ENCODE measurements around the gene FARSA. TPM values are rescaled to one million over a fixed set of nuclear protein-coding genes. Genes with fewer than 3 reads are reported as not detected.
A peak's percentile ranks its signal among the peaks of the same experiment; 100 is the strongest.
"Not testable (repeated sequence)": the region's sequence is repeated elsewhere in the genome, so short reads cannot be mapped to it uniquely, and the experiment has no call there.

Gene FARSA
- total RNA-seq, 2 donors from 2014 or later = 42.4 to 61.2 TPM

GRCh38 chr19:12913851-12914690, 19.4 kb downstream of the FARSA start:
- DNase-seq (peak in 1 of 2 donors; percentile 34), ATAC-seq (no peak)
- intact Hi-C loops (cut with DNase I, micrococcal nuclease) = no loop called here

- DNase-seq = peak; percentile 48 to 75
Measured at GRCh38 chr19:12913011-12913561, 20.4 kb downstream of the FARSA start.

GRCh38 chr19:12912571-12912970, 20.9 kb downstream of the FARSA start:
- DNase-seq (no peak), ATAC-seq (no peak)
- intact Hi-C loops (cut with DNase I, micrococcal nuclease) = no loop called here

More at GRCh38 chr19:12913011-12913561, 20.4 kb downstream of the FARSA start:
- ATAC-seq = peak; percentile 62
- intact Hi-C loops (cut with DNase I, micrococcal nuclease) = no loop called here

- intact Hi-C loops (cut with DNase I, micrococcal nuclease) = no loop called here
Measured at GRCh38 chr19:12907166-12907565, 26.3 kb downstream of the FARSA start.

GRCh38 chr19:12899891-12900518, 33.5 kb downstream of the FARSA start:
- no peak for ATAC-seq
- intact Hi-C loops (cut with DNase I, micrococcal nuclease) = no loop called here
- no peak for DNase-seq

More at GRCh38 chr19:12907166-12907565, 26.3 kb downstream of the FARSA start:
- ATAC-seq = peak; percentile 92
- no peak for DNase-seq

- intact Hi-C loops (cut with DNase I, micrococcal nuclease) = no loop called here
- ATAC-seq (no peak), DNase-seq (no peak)
Measured at GRCh38 chr19:12896460-12896859, 37.1 kb downstream of the FARSA start.

GRCh38 chr19:12893582-12893981, 39.9 kb downstream of the FARSA start:
- intact Hi-C loops (cut with DNase I, micrococcal nuclease) = no loop called here

GRCh38 chr19:12891553-12892021, 41.9 kb downstream of the FARSA start:
- intact Hi-C loops (cut with DNase I, micrococcal nuclease) = no loop called here
- ATAC-seq = peak; percentile 10
- DNase-seq = peak in 1 of 2 donors; percentile 30

More at GRCh38 chr19:12893582-12893981, 39.9 kb downstream of the FARSA start:
- DNase-seq (no peak), ATAC-seq (no peak)

GRCh38 chr19:12890787-12891552, 42.5 kb downstream of the FARSA start, which contains the start of gene GCDH:
Gene GCDH, plus strand, starts transcription at chr19:12891160. Its CDS starts 145 bp downstream, at chr19:12891305.
- DNase-seq = peak; percentile 97 to 99
- peak; percentile 95 for ATAC-seq
- intact Hi-C loops (cut with DNase I, micrococcal nuclease) = no loop called here

- ATAC-seq; DNase-seq; intact Hi-C loops (cut with DNase I, micrococcal nuclease): not testable (repeated sequence)
Measured at GRCh38 chr19:12890299-12890786, 43.2 kb downstream of the FARSA start.

GRCh38 chr19:12888006-12888603, 45.4 kb downstream of the FARSA start:
- no peak for DNase-seq
- no peak for ATAC-seq
- intact Hi-C loops (cut with DNase I, micrococcal nuclease) = loop anchor here in 1 of 2 donors (10.0 kb wide), 1 partner anchor 77 kb away; the partner anchor contains the start of gene DAND5

- intact Hi-C loops (cut with DNase I, micrococcal nuclease) = loop anchor here in 1 of 2 donors (10.0 kb wide), 1 partner anchor 78 kb away; the partner anchor contains the start of gene DAND5
- DNase-seq = no peak
Measured at GRCh38 chr19:12886969-12887747, 46.4 kb downstream of the FARSA start, which contains the start of gene KLF1. Gene KLF1, minus strand, starts transcription at chr19:12887201. Its CDS starts 61 bp downstream, at chr19:12887140.

GRCh38 chr19:12886651-12886968, 46.9 kb downstream of the FARSA start:
- no peak for ATAC-seq
- DNase-seq = no peak
- intact Hi-C loops (cut with DNase I, micrococcal nuclease) = loop anchor here in 1 of 2 donors (10.0 kb wide), 1 partner anchor 78 kb away; the partner anchor contains the start of gene DAND5

More at GRCh38 chr19:12886969-12887747, 46.4 kb downstream of the FARSA start, which contains the start of gene KLF1:
- no peak for ATAC-seq

- ATAC-seq (peak; percentile 2), DNase-seq (no peak)
- intact Hi-C loops (cut with DNase I, micrococcal nuclease) = loop anchor here in 1 of 2 donors (10.0 kb wide), 1 partner anchor 79 kb away; the partner anchor contains the start of gene DAND5
Measured at GRCh38 chr19:12885749-12886650, 47.5 kb downstream of the FARSA start.

GRCh38 chr19:12884926-12885748, 48.4 kb downstream of the FARSA start:
- intact Hi-C loops (cut with DNase I, micrococcal nuclease) = loop anchor here in 1 of 2 donors (10.0 kb wide), 1 partner anchor 80 kb away; the partner anchor contains the start of gene DAND5
- DNase-seq (peak; percentile 93 to 97), ATAC-seq (peak; percentile 81)

All from left colon (tissue), 2 donors.